Smooth muscle cell of trachea (primary cell): Measurements from ENCODE around the gene VTI1B. TPM values are rescaled to one million over a fixed set of nuclear protein-coding genes. Genes with fewer than 3 reads are reported as not detected.

Source experiments
- total RNA-seq: library from RNA; depleted of rRNA; stranded (reverse); fragments of >200 nt; gene quantifications from 2 replicates; pipeline ENCODE4 v1.2.1, GENCODE V29; 2014

The VTI1B gene, protein sequence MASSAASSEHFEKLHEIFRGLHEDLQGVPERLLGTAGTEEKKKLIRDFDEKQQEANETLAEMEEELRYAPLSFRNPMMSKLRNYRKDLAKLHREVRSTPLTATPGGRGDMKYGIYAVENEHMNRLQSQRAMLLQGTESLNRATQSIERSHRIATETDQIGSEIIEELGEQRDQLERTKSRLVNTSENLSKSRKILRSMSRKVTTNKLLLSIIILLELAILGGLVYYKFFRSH
- total RNA-seq, result 86.5 and 95.4 TPM in 2 replicates

GRCh38 chr14:67674480-67675218, at the start of gene VTI1B:
Gene VTI1B (minus strand): TSS chr14:67674632. CDS start chr14:67674489, 143 bp downstream.

DNA sequence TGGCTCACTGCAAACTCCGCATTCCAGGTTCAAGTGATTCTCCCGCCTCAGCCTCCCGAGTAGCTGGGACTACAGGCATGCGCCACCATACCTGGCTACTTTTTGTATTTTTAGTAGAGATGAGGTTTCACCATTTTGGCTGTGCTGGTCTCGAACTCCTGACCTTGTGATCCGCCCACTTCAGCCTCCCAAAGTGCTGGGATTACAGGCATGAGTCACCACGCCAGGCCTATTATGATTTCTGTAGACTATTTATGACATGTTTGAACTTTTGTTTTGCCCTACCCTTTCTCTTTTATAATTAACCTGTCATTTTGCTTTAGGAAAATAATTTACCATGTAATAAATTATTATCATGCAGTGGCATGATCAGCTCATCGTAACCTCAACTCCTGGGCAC, 27.1 kb upstream of the VTI1B start, which contains the start of gene RDH12:
TSS of gene RDH12 (plus strand) at position 395 of the 400 bp plus-strand sequence. CDS start 20,757 bp downstream, outside the sequence.

DNA sequence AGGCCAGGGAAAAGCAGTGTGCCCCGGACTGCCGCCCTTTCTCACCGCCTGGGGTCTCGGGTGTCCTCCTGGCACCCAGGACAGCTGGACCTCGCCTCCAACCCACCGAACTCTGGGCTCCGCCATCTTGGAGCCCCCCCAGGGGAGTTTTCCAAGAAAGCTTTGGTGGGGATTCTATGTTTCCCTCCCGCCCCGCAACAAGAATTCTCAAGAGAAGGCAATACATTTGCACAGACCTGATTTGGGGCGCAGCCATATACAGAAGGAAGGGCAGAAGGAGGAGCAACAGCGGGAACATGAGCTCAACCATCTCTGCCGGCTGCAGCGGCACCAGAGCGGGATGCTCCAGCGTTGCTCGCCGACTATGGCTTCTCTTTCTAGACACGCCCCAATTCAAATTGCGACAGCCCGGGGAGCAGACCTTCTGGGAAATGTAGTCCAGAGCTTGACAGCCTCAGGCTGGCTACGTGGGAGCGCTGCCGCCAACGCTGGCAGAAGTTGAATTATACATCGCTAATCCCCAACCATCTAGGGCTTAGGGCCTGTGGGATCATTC, 21.0 kb upstream of the VTI1B start, which contains the start of gene RDH11:
TSS of gene RDH11 (minus strand) at position 371 of the 556 bp plus-strand sequence. CDS start at position 310, 61 bp downstream.

DNA sequence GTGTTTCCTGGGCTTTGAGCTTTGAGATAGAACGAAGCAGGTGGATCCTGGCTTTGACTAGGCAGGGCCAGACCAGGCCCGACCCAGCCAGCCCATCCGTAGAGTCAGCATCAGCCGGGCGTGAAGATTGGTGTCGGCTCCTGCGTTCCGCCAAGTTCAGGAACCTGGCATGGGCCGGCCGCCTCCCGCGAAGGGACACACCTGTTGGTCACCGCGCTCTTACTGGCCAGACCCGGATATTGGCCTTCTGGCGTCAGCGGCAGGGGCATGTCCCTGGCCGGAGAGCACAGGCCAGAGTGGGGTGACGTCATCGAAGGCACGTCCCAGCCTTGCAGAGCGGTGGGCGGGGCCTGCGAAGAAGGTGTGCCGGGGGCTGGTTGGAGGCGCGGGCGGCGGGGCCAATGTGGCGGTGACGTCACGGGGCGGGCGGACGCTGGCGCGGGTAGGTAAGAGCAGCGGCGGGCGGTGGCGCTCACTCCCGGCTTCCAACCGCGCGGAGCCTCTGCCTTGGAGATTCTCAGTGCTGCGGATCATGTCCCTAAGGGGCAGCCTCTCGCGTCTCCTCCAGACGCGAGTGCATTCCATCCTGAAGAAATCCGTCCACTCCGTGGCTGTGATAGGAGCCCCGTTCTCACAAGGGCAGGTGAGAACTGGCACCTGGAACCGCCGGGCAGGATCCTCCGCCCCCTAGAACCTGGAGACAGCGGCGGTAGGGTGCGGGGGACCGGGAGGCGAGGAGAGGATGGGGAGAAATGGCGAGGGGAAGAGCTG, 54.8 kb downstream of the VTI1B start, which contains the start of gene ARG2:
TSS of gene ARG2 (plus strand) at position 475 of the 771 bp plus-strand sequence. CDS start at position 533, 58 bp downstream.

DNA sequence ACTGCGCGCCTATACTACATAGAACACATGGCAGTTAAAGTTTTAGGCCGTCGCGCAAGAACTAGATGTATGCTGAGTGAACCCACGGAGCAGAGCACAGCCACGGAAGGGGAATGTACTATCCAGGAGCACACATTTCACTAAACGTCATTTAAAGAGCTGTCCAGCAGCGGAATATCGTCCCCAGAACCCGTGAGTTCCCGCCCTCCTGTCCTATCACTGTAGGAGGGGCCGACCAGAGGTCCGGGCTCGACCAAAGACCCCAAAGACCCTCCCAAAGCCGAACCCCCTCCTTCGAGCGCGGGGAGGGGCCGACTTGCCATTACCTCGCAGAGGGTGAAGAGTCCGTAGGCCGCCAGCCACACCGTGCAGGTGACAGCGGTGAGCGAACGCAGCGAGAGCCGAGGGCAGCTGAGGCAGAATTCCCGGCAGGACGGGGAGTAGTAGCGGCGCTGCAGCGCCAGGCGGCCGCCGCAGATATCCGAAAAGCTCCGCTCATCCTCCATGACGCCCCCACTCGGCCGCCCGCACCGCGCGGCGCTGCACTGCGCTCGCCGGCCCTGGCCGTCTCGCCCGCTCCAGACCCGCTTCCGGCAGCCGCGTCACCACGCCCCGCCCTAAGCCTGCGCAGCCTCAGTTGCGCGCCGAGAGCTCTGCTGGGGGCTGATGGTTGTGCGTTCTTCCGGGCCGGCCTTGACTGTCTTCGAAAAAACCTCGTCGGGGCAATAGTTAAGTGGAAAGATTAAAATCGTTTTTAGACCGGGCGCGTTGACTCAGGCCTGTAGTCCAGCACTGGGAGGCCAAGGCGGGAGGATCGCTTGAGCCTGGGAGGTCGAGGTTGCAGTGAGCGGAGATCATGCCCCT, 74.5 kb downstream of the VTI1B start, which contains the start of gene PIGH:
TSS of gene PIGH (minus strand) at position 571 of the 864 bp plus-strand sequence. CDS start at position 506, 65 bp downstream.

Other genes starting within 250 kb of the VTI1B start
- 0.29 and 2.0 TPM in 2 replicates for gene TMEM229B, start 185.9 kb downstream of the VTI1B start, total RNA-seq
- 0.15 and 0.17 TPM in 2 replicates for gene PLEKHH1, start 141.3 kb downstream of the VTI1B start, total RNA-seq
- gene PIGH, start 74.4 kb downstream of the VTI1B start, total RNA-seq, result 14.7 and 18.9 TPM in 2 replicates
- 0.99 and 7.3 TPM in 2 replicates for gene ARG2, start 54.7 kb downstream of the VTI1B start, total RNA-seq
- gene RDH11, start 21.1 kb upstream of the VTI1B start, total RNA-seq, result 96.3 and 137 TPM in 2 replicates
- gene RDH12, start 27.3 kb upstream of the VTI1B start, total RNA-seq, result 0.15 TPM in 1 of 2 replicates, not detected in the other
- 23.3 and 26.0 TPM in 2 replicates for gene ZFYVE26, start 142.0 kb upstream of the VTI1B start, total RNA-seq
- gene RAD51B, start 145.1 kb upstream of the VTI1B start, total RNA-seq, result 16.4 and 29.1 TPM in 2 replicates